Inferior parietal cortex (tissue), 1 donor: ENCODE results near the gene CTTN.

Experiments used
- DNase-seq: peaks from one replicate; pipeline ENCODE4 v3.0.0-alpha.2; 2016; ENCODE audit errors: extremely low spot score

The CTTN gene

DNA sequence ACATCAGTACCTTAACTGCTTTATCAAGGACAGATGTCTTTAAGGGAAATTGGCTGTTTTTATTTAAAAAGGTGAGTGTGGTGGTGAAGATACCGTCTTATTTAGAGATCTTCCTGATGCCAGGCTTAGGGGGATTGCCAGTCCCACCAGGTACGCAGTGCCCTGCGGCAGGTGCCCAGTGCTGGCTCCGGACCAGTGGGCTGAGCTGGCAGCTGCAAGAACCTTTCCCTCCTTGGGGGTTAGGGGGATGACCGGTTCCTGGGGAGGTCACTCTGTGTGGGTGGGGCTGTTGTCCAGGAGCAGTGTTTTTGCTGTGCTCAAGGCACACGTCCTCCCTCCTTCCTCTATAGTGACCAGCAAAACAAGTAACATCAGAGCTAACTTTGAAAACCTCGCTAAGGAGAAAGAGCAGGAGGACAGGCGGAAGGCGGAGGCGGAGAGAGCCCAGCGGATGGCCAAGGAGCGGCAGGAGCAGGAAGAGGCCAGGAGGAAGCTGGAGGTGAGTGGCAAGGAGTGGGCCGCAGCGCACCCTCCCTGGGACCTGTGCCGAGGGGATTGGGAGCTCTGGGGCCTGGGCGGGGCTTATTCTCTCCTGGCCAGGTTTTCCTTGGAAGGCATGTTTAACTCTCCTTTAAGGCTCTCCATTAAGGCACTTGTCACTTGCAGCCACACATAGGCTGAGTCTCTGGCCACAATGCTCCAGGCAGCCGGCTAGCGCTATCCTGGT, 30.5 kb downstream of the CTTN start:
- no peak for DNase-seq

DNA sequence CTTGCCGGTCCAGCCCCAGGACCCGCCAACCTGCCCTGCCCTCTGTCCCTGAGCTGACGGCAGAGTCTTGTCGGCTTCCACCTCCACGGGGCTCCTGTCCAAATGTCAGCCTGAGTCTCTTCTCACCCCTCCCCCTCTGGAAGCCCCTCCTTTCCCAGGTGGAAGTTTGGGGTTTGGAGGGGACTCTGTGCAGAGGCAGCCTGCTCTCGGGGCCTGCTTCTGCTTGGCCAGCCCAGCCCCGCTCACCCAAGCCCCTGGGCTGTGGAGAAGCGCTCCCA, 31.0 kb downstream of the CTTN start:
- no peak for DNase-seq

- no peak for DNase-seq
Observed at GRCh38 chr11:70429724-70430521, 31.6 kb downstream of the CTTN start.

DNA sequence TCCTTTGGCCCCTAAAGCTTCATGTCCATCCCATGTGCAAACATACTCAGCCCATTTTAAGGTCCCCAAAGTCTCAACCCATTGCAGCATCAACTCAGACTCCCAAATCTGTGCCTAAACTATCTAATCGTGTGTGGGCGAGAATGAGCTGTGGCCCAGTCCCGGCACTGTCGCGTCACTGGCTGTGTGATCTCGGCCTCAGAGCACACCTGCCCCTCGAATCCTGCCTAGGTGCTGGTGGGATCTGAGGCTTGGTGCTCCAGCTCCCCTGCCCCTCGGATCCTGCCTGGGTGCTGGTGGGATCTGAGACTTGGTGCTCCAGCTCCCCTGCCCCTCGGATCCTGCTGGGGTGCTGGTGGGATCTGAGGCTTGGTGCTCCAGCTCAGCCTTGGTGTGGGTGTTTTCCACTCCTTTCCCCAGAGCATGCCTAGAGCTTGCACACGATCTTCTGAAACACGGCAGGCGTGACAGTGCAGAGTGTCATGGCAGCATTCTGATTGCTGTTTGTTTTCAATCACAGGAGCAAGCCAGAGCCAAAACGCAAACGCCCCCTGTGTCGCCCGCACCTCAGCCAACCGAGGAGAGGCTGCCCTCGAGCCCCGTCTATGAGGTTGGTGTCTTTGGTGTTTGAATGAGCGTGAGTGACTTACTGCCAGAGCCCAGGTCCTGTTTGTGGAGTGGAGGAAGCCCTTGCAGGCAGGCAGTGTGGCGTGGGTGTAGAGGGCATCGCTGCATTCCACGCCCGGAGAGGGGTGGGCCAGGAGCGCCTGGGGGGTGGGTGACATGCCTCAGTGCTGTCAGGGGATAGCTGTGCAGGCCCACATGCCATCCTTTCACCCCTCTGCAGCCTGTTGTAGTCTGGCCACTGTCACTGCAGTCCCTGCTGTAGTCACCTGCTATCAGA, 32.6 kb downstream of the CTTN start:
- no peak for DNase-seq

DNA sequence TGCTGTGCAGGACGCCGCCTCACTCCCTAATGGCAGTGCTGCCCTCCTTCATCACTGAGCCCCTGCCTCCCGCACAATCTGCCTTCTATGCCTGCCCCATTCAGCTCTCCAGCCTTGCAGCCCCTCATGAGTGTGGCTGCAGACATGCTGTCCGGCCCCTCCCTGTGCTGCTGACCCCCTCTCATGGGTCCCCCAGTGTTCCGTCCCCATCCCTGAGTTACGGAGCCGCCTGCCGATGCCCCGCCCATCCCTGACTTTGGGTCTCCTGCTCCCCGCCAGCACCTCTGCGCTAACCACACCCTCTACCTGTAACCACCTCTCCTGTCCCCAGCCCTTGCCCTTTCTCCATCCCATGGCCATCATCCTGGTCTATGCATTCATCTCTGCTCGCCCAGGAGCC, 33.3 kb downstream of the CTTN start:
- DNase-seq = no peak

DNA sequence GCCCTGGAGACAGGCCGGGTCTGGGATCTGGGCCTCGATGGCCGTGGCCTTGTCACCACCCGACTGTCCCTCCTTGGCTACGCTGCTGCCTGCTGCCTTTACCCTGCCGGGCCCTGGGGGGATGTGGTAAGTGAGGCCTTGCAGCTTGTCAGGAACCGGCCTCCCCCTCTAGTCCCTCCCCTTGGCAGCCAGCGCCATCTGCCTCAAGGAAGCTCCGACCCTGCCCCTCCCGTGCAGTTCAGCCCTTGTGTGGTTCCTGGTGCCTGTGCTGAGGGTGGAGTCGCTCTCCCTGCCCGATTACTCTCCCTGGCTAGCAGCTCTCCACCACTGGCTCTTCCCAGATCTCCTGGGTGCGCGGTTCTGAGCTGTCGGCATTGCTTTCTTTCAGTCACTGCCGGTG, 33.7 kb downstream of the CTTN start:
- no peak for DNase-seq

DNA sequence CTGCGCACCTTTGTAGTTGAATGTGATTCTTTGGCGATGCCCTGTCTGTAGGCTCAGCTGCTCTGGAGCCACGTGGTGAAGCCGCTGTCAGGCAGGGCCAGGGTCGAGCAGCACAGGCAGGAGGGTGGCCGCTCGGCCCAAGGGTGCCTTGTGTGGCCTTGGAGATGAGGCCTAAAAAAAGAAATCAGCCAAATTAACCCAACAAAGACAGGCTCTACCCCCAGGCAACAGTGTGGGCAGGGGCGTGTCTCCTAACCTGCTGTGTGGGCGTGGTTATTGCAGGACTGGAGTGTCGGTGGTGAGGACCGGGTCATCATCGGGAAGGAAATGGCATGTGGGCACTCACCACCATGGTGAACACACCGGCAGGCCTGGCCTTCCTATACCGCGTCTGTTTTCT, 34.3 kb downstream of the CTTN start:
- DNase-seq = no peak

- no peak for DNase-seq
Observed at GRCh38 chr11:70433038-70433437, 34.7 kb downstream of the CTTN start.

DNA sequence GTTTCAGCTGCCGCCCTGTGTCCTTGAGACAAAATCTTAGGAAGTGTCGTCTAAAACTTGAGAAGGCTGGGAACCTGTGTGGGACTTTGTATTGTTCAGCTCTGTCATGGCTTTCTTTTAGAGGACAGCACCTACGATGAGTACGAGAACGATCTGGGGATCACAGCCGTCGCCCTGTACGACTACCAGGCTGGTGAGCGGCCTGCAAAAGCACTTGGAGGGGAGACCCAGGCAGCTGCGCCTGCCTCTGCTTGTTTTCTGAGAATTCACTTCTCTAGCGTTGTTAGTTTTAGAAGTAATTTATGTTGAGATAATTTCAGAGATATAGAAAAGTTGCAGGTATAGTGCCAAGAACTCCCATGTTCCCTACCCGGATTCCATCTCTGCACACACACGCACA, 35.2 kb downstream of the CTTN start:
- DNase-seq = no peak

- no peak for DNase-seq
Observed at GRCh38 chr11:70433966-70434812, 35.9 kb downstream of the CTTN start.

DNA sequence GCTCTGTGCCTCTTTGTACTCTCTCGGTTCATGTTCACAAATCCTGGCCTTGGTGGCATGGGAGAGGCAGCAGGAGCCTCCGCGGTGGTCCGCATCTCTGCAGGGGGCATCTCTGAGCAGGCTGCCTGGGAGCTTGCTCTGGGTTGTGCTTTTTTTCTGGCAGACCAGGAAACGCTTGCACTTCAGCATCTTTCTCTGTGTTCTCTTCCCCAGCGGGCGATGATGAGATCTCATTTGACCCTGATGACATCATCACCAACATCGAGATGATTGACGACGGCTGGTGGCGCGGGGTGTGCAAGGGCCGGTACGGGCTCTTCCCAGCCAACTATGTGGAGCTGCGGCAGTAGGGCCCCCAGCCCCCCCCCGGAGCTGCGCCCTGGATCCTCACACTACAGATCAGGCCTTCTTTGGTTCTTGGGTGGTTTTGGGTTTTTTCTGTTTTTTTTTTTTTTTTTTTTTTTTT, 36.5 kb downstream of the CTTN start:
- DNase-seq = no peak

DNA sequence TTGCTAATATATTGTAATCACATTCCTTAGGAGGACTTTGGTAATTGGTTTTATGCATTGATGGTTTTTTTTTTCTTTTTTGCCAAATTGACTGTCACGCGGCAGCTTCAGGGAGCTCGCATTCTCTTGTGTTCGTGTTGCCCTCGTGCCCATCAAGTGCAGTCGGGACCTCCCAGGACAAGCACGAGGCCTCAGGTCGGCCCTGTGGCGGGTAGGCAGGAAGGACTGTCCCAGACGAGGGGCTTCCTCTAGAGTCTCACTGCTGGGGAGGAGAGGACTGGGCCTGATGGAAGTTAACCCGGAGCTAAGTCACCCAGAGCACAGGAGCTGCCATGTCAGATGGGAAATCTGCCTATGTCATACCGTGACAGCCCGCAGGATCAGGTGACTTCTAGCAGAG, 37.0 kb downstream of the CTTN start:
- no peak for DNase-seq

DNA sequence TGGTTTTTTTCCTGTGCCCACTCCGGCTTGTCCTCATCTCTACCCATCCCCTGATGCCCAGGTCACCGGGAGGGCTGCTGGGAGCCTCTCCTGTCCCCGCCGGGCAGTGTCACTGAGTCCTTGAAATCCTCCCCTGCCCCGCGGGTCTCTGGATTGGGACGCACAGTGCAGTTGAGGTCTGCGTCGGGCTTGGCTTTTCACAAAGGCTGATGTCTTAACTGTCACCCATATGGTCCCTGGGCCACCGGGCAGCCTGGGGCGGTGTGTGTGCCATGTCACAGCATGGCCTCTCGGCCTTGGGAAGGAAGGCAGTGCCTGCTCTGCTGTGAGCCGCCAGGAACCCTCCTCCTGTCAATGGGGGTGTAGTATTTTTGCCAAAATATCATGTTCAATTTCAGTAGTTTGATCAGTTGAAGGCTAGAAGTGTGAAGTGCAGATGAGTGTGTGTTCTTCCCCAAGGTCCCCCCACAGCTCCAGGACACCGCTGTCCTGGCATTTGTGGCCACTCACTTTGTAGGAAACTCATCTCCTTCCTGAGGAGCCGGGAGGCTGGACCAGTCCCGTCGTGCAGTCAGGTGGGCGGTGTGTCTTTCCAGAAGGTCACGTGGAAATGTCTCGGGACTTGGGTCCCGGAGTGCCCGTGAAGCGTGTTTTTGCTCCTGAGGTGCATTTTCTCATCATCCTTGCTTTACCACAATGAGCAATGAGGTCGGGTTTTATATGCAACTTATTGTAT, 37.6 kb downstream of the CTTN start:
- DNase-seq = no peak

GRCh38 chr11:70436501-70436860, 38.2 kb downstream of the CTTN start:
- DNase-seq = no peak

DNA sequence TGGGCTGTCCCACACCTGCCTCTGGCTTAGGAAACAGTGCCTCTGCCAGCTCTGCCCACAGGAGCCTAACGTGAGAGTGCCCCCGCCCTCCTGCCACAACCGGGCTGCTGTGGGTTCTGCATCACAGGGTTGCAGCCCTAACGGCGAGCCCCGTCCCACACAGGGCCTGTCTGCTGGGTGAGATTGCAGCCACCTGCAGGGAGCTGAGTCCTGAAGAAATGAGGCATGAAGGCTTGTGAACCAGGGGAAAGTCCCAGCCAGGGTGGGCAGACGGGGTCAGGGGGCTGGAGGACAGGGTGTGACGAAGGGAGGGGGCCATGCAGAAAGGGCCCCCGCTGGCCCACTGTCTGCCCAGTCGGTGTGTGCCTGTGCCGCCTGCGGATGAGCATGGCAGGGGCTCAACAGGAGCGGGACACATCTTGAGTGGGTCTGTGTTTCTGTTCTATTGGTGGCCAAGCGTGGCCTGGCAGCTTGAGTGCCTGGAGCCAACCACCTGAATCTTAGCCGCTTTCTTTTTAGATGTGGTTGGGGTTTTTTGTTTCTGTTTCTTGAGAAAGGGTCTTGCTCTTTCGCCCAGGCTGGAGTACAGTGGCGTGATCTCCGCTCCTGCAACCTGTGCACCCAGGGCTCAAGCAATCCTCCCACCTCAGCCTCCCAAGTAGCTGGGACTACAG, 38.9 kb downstream of the CTTN start:
- no peak for DNase-seq

- DNase-seq = no peak
Observed at GRCh38 chr11:70440206-70440605, 41.9 kb downstream of the CTTN start.

GRCh38 chr11:70443773-70444030, 45.4 kb downstream of the CTTN start:
- DNase-seq = no peak

DNA sequence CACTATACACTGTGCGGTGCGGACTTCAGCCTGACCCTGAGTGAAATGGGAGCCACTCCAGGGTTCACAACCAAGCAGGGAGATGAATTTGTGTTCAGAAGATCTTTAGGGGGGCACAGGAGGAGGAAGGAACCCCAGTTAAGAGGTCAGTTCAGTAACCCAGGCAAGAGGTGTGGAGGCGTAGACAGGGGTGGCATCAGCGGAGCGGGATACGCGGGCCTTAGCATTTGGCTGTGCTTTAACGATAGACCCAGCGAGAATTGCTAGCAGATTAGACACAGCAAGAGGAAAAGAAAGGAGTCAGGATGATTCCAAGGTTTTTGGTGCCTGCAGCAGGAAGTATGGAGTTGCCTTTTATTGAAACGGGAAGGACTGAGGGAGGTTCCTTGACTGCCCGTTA, 46.8 kb downstream of the CTTN start:
- no peak for DNase-seq

DNA sequence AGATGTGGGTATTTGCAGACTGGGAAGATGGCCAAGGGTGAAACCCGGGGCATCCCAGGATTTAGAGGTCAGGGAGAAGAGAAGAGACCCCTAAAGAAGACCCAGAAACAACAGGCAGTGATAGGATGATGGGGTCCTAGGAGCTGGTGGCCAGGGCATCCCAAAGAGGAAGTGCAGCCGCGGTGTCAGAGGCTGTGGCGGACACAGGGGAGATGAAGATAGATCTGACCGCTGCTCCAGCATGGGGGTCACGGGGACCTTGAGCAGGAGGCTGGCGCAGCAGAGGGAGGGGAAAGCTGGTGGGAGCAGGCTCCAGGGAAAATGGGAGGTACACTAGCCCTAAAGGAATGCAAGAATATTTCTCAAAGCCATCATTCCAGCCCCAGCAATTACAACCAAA, 47.3 kb downstream of the CTTN start:
- DNase-seq = no peak

DNA sequence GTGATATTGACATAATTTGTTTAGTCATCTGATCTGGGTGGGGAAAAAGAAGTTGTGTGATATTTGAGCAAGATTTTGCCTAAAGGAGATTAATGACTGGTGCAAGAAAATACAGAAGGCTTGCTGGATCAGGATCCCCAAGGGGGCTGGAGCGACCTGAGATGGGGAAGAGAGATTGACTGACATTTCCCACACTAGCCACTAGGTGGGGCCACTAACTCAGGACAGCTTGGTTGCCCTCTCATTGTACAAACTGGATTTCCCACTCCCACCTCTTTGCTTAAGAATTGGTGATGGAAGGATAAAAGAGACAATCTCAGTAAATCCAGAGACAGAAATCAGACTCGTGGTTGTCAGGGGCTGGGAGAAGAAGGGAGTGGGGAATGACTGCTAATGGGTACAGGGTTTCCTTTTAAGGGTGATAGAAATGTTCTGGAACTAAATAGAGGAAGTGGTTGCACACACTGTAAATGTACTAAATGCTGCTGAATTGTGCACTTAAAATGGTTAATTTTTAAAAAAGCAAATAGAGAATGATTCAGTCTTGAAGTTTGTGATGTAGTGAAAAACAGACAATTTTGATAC, 50.7 kb downstream of the CTTN start:
- DNase-seq = no peak
